B cell (primary cell): ENCODE results near the gene HSF4. TPM values are rescaled to one million over a fixed set of nuclear protein-coding genes. Genes with fewer than 3 reads are reported as not detected.

Experiments used
- ATAC-seq: fragments of 200-7000 bp; cut with Tn5 transposase; one replicate; pipeline ENCODE4 v1.10.0; 2021; ENCODE audit warnings: low read depth, mild to moderate bottlenecking, moderate number of reproducible peaks, moderate library complexity
- CTCF ChIA-PET: fragments of 350-600 bp; sonication (Branson Sonifier 250); formaldehyde crosslinking; loops from one replicate; lab custom pipeline; 2021; ENCODE audit warnings: antibody characterized with exemption, inconsistent platforms; lab: Charles Lee
- POLR2A ChIA-PET: fragments of 350-600 bp; sonication (Branson Sonifier 250); formaldehyde crosslinking; loops from one replicate; lab custom pipeline; 2021; ENCODE audit warnings: antibody characterized with exemption; lab: Charles Lee
- DNase-seq: peaks from one replicate; pipeline ENCODE4 v3.0.0; 2013
- H2AFZ ChIP-seq: 2 replicates; pipeline ENCODE4 v1.6.1; 2012; ENCODE audit warnings: mild to moderate bottlenecking, low read depth, low read length; ENCODE audit not compliant: insufficient read depth, poor library complexity, severe bottlenecking
- H3K27ac ChIP-seq, 2 donors: 1 replicate in 1 of 2; 2 replicates in 1 of 2; pipeline ENCODE4 v1.5.1; 2012 to 2013; ENCODE audit warnings: low read length in 2 of 2, mild to moderate bottlenecking in 2 of 2, moderate library complexity in 1 of 2
- H3K27me3 ChIP-seq, 4 experiments: fragments of 200-600 bp in 1 of 4; sonication (generic) in 1 of 4; replicated peaks in 1 of 4; 1 replicate in 2 of 4; 2 replicates in 2 of 4; pipeline versions ENCODE4 v1.6.1 to v1.7.0; 2013 to 2016; ENCODE audit warnings: low read length in 3 of 4, mild to moderate bottlenecking in 2 of 4, mixed read lengths in 1 of 4, moderate library complexity in 1 of 4; ENCODE audit not compliant: insufficient read depth in 4 of 4, control insufficient read depth in 3 of 4; ENCODE audit errors: control extremely low read depth in 1 of 4
- H3K36me3 ChIP-seq, 2 experiments: replicated peaks in 1 of 2; 1 replicate in 1 of 2; 2 replicates in 1 of 2; pipeline versions ENCODE4 v1.6.1 to v1.7.1; 2013; ENCODE audit warnings: low read length in 1 of 2; ENCODE audit not compliant: insufficient read depth in 2 of 2, control insufficient read depth in 1 of 2; ENCODE audit errors: control extremely low read depth in 1 of 2, extremely low read depth in 1 of 2
- H3K4me1 ChIP-seq, 2 donors: fragments of 200-600 bp in 1 of 2; sonication (generic) in 1 of 2; 1 replicate in 1 of 2; 2 replicates in 1 of 2; pipeline versions ENCODE4 v1.5.1 to v1.6.1; 2013 to 2017; ENCODE audit warnings: low read length in 2 of 2; ENCODE audit not compliant: control insufficient read depth in 2 of 2, insufficient read depth in 2 of 2
- H3K4me2 ChIP-seq: replicated peaks from 2 replicates; pipeline ENCODE3; 2012; ENCODE audit warnings: mild to moderate bottlenecking, low read depth, low read length; ENCODE audit not compliant: poor library complexity, severe bottlenecking
- H3K4me3 ChIP-seq, 5 experiments: fragments of 200-600 bp in 1 of 5; sonication (generic) in 1 of 5; 1 replicate in 3 of 5; 2 replicates in 2 of 5; pipeline versions ENCODE4 v1.5.1 to v1.7.0; 2011 to 2016; ENCODE audit warnings: low read length in 4 of 5, mild to moderate bottlenecking in 4 of 5, low read depth in 2 of 5, control low read depth in 1 of 5, moderate library complexity in 1 of 5; ENCODE audit not compliant: insufficient read depth in 1 of 5; ENCODE audit errors: control extremely low read depth in 1 of 5, extremely low read depth in 1 of 5
- H3K79me2 ChIP-seq: fragments of 200-600 bp; sonication (generic); one replicate; pipeline ENCODE4 v1.6.0; 2016; ENCODE audit warnings: low read length; ENCODE audit not compliant: control insufficient read depth, insufficient read depth
- H3K9ac ChIP-seq: fragments of 200-600 bp; sonication (generic); 2 replicates; pipeline ENCODE4 v1.6.1; 2017; ENCODE audit warnings: mild to moderate bottlenecking, low read length, moderate library complexity
- H3K9me3 ChIP-seq, 3 donors: one replicate each; pipeline versions ENCODE4 v1.6.1 to v1.7.1; 2013; ENCODE audit warnings: low read length in 2 of 3; ENCODE audit not compliant: control insufficient read depth in 2 of 3, insufficient read depth in 1 of 3; ENCODE audit errors: control extremely low read depth in 1 of 3
- H4K20me1 ChIP-seq: 2 replicates; pipeline ENCODE4 v1.6.0; 2012; ENCODE audit warnings: mild to moderate bottlenecking, low read length; ENCODE audit not compliant: insufficient read depth, control insufficient read depth, poor library complexity, severe bottlenecking
- H3K27ac Mint-ChIP-seq: one replicate; pipeline ENCODE4 v1.8.0; 2021; ENCODE audit warnings: mixed read lengths
- H3K27me3 Mint-ChIP-seq: one replicate; pipeline ENCODE4 v1.8.0; 2021; ENCODE audit warnings: mixed read lengths
- H3K4me1 Mint-ChIP-seq: one replicate; pipeline ENCODE4 v1.8.0; 2021; ENCODE audit warnings: mixed read lengths
- H3K4me3 Mint-ChIP-seq: one replicate; pipeline ENCODE4 v1.8.0; 2021; ENCODE audit warnings: mixed read lengths
- H3K9me3 Mint-ChIP-seq: one replicate; pipeline ENCODE4 v1.8.0; 2022; ENCODE audit warnings: mixed read lengths; ENCODE audit not compliant: insufficient read depth
- CTCF ChIP-seq: fragments of 200-600 bp; IDR thresholded peaks from one replicate; pipeline ENCODE4 v1.8.0; 2022; ENCODE audit warnings: antibody characterized with exemption, mild to moderate bottlenecking
- EZH2 ChIP-seq: IDR thresholded peaks from 2 replicates; pipeline ENCODE4 v1.6.1; 2012; ENCODE audit warnings: borderline replicate concordance, low read depth, mild to moderate bottlenecking, moderate library complexity, low read length; ENCODE audit not compliant: insufficient read depth, poor library complexity, severe bottlenecking
- WGBS: methylation state at CpG from one replicate; pipeline ENCODE4 v1.1.5; 2013; ENCODE audit warnings: missing lambda C conversion rate; ENCODE audit not compliant: insufficient coverage; 5-methylcytosine and 5-hydroxymethylcytosine counted together
- intact Hi-C: fragments of 100-400 bp; cut with micrococcal nuclease; formaldehyde crosslinking; loops from one replicate; pipeline ENCODE4 v1.10.0; 2022
- polyA plus RNA-seq: library from polyadenylated mRNA; depleted of rRNA; stranded (reverse); fragments of >200 nt; gene quantifications from 2 replicates; pipeline ENCODE4 v1.2.3, GENCODE V29; 2012
- total RNA-seq, 2 donors: library from RNA; stranded (reverse); fragments of 120-200 nt in 1 of 2; gene quantifications; 1 replicate in 1 of 2; 2 replicates in 1 of 2; pipeline versions ENCODE4 v1.2.3 to v1.2.4, GENCODE V29; 2013 to 2022

Gene HSF4
- total and polyA plus RNA-seq, 2 donors (not counting 1 experiment from before 2014, with no cell fraction given), result 11.9 to 12.2 TPM

- ATAC-seq (no peak), DNase-seq (peak; percentile 53)
- no peak overlapping the region for H3K9ac ChIP-seq
- peaks cover 56% of the 10 kb centered on the region for H3K27me3 Mint-ChIP-seq
- POLR2A ChIA-PET, result interaction anchor here (0.6 kb wide), 2 partner anchors 27 to 130 kb away, joined by 3 to 4 read pairs; no protein-coding TSS in a partner anchor
- H4K20me1 ChIP-seq, result peaks cover 20% of the 10 kb centered on the region
- WGBS, result 11% methylated on average over 81 of the region's 85 CpGs
- H2AFZ ChIP-seq, result no peak overlapping the region
- peaks cover 40% of the 10 kb centered on the region for H3K4me1 Mint-ChIP-seq
- H3K27ac Mint-ChIP-seq, result no peak overlapping the region
- peak overlapping the region; percentile 56 for H3K4me3 Mint-ChIP-seq
- H3K36me3 ChIP-seq, result no peaks in the 10 kb centered on the region
- H3K27ac ChIP-seq, result no peak overlapping the region
- H3K9me3 Mint-ChIP-seq, result no peaks in the 10 kb centered on the region
- H3K4me2 ChIP-seq, result peak overlapping the region; percentile 78
- intact Hi-C loops, result no loop called here
- peaks cover 57 to 65% of the 10 kb centered on the region in 2 donors for H3K4me1 ChIP-seq
- CTCF ChIA-PET, result interaction anchor here (0.6 to 0.8 kb wide), 2 partner anchors 10 to 565 kb away, joined by 3 read pairs; no protein-coding TSS in a partner anchor
- H3K4me3 ChIP-seq, result peak overlapping the region in 1 of 5 experiments; percentile 3
- TF ChIP-seq CTCF (no peak), EZH2 (peak; percentile 52)
- H3K9me3 ChIP-seq, result peaks cover 0 to 50% (median 0%) of the 10 kb centered on the region in 3 donors
- H3K79me2 ChIP-seq, result no peaks in the 10 kb centered on the region
- peaks cover 0 to 95% (median 61%) of the 10 kb centered on the region in 4 experiments for H3K27me3 ChIP-seq
These were observed 855 bp downstream of the HSF4 start for GRCh38 chr16:67165121-67166078.
